C4-2B (cell line): ENCODE measurements around the gene PARD3.
"Not testable (repeated sequence)": the region's sequence is repeated elsewhere in the genome, so short reads cannot be mapped to it uniquely, and the experiment has no call there.

Experiments used
- H3K27ac ChIP-seq: fragments of 450-650 bp; 2 replicates; pipeline ENCODE4 v1.5.1; 2017
- ZFX ChIP-seq: fragments of 450-650 bp; IDR thresholded peaks from 2 replicates; pipeline ENCODE4 v1.6.1; 2017
- TF ChIP-seq, protein P1 (sequence below): fragments of 450-650 bp; conservative IDR thresholded peaks from 2 replicates; pipeline ENCODE4 v1.5.1; 2017; ENCODE audit warnings: mild to moderate bottlenecking

PARD3 gene

DNA sequence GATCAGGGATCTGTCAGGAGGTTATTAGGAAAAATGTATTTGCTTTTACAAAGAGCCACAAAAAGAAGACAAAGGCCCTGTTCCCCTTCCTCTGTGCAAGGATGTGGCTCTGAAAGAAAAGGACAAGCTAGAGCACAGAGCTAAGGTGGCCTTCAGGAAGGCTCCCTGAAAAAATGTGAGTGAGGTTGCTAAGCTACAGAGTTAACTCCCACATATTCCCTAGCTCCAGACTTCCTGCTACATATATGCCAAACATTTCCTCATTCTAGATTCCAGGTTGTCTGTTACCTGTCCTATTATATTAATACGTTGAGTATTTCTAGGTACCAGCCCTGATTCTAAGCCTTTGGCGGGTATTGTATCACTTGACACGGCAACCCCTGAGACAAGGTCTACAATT lies 369.0 kb downstream of the PARD3 start:
- no peak overlapping the region for H3K27ac ChIP-seq
- TF ChIP-seq ZFX, result no peak
- TF ChIP-seq, protein P1, sequence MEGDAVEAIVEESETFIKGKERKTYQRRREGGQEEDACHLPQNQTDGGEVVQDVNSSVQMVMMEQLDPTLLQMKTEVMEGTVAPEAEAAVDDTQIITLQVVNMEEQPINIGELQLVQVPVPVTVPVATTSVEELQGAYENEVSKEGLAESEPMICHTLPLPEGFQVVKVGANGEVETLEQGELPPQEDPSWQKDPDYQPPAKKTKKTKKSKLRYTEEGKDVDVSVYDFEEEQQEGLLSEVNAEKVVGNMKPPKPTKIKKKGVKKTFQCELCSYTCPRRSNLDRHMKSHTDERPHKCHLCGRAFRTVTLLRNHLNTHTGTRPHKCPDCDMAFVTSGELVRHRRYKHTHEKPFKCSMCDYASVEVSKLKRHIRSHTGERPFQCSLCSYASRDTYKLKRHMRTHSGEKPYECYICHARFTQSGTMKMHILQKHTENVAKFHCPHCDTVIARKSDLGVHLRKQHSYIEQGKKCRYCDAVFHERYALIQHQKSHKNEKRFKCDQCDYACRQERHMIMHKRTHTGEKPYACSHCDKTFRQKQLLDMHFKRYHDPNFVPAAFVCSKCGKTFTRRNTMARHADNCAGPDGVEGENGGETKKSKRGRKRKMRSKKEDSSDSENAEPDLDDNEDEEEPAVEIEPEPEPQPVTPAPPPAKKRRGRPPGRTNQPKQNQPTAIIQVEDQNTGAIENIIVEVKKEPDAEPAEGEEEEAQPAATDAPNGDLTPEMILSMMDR, result no peak

DNA sequence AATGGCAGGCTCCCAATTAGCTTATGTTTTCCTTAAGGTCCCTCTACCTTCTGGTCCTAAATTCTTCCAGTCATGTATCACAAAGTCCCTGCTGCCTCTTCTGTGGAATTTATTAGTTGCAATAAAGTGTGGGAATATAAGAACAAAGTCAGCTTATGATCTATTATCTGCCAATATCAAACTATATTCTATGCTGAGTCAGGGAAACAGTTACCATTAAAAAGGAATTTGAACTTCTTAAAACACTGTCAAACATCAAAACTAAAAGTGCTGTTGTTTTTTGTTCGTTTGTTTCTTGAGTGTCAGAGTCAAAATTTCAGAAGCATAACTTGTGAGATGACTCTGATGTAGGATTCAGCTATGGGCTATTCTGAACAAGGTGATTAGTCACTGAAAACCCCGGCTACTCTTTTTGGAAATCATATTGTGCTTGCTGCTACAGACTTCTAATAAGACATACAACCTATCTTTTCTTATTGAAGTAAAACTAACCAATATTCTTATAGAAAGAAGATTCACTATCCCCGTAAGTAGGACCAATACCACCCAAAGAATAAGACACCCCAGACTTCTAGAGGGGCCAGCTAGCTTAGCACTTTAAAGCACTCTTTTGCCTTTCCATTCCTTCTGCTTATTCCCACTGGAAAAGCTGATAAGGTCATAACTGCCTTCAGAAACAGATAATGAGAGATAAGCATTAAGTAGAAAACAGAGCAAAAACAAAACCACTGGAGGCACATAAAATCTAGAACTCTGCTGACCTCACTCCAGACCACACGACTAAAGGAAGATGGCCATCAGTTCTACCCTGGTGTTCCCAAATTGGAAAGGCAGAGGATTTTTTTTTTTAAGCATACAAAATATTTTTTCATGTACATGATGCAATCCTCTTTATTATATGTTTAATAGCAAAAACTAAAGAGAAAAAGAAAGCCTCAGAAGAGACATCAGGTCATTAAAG lies 370.6 kb downstream of the PARD3 start:
- H3K27ac ChIP-seq, result no peak overlapping the region

DNA sequence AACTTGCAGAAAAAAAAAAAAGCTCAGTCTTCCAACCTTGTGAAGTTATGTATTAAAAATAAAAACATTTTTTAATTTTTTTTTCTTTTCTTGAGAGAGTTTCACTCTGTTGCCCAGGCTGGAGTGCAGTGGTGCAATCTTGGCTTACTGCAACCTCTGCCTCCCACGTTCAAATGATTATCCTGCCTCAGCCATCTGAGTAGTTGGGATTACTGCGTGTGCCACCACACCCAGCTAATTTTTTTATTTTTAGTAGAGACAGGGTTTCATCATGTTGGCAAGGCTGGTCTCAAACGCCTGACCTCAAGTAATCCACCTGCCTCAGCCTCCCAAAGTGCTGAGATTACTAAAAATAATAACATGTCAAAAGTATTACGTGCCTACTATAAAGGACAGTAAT lies 375.7 kb downstream of the PARD3 start:
- not testable (repeated sequence) for H3K27ac ChIP-seq

More for the DNA sequence above, 370.6 kb downstream of the PARD3 start:
- TF ChIP-seq, protein P1, result no peak
- TF ChIP-seq ZFX, result no peak

DNA sequence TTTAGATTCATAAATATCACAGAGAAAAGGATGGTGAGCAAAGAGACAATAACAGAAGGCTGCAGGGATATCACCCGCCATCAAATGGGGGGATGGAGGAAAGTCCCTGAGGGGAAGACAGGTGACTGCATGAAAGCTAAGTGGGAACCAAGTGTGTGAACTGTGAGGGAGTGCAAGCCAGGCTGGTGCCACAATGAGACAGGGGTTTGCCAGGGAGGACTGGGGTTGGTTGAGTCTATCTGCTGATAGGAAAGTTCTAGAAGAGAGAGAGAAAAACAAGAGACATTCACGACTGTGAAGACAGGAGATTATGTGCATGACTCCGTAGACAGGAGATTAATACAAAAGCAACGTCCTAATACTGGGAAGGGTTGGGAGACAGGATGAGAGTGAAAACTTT lies 376.4 kb downstream of the PARD3 start:
- H3K27ac ChIP-seq, result no peak overlapping the region
- TF ChIP-seq, protein P1, result no peak
- no peak for TF ChIP-seq ZFX

DNA sequence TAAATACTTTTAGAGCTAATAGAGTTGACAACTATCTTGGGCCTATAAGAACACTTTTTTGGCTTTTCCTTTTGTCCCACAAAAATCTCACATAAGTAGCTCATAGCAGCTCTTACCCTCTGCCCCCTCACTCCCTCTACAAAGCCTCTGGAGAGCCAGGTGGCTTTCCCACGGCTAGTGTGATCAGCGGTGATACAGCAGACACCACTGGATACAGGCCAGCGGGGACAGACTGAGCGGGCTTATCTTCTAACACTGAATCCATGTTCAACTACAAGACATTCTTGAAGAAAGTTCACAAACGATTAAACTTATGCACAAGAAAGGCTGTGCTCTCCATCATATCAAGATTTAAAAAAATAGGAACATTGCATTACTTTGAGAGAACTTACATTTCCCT lies 377.2 kb downstream of the PARD3 start:
- no peak for TF ChIP-seq ZFX
- TF ChIP-seq, protein P1, result no peak
- H3K27ac ChIP-seq, result no peak overlapping the region

DNA sequence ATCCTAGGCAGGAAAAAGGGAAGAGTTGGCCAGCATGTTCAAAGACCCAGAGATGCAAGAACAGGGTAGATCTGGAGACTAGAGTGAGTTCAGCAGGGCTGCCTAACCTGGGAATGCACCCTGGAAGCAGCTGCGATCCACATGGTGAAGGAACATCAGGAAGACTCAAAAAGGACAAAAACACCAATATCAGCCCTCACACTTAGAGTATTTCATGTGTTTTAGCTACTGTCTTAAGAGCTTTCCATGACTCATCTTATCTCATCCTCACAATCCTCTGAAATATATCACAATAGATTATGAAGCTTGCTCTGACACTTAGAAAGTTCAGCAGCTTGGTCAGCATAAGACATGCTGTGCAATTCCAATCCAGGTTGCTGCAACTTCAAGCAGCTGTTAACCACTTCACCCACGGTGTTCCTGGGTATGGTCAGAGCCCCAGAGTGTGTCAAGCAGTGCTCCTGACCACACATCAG lies 380.9 kb downstream of the PARD3 start:
- TF ChIP-seq ZFX, result no peak
- TF ChIP-seq, protein P1, result no peak
- H3K27ac ChIP-seq, result no peak overlapping the region

DNA sequence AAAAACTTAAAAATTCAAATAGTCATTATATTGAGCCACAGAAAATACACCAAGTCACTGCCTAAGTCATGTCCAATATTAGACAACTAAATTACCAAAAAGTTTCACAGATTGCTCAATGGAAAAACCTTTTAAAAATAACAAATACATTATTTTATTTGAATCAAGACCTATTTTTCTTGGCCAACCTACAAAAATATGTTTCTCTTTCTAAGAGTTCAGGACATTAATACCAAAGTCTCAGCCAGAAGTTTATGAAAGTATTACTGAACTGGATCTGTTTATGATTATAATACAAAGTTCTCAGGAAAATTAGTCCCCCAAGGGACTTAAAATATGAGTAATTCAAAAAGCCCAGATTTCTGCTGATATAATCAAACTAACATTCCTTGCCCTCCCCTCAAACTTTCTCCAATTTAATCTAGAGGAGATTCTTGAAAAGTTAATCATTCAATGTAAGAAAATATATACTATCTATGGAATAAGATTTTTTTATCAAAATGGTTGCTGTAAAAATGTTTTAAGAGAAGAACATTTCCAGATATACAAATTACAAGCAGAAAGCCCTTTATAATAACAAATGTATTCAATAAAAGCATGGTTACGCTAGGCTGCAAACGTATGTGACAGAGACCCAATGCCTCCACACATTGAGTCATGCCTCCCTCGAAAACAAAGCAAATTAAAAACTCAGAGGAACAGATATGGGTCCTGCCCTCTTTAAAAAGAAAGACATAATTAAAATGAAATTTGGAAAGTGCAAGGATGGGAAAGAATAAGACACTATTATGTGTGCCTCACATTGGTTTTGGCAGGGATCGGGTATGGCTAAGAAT lies 381.6 kb downstream of the PARD3 start:
- H3K27ac ChIP-seq, result no peak overlapping the region
- no peak for TF ChIP-seq ZFX
- TF ChIP-seq, protein P1, result no peak
